GM21360 (cell line): Measurements from ENCODE around the gene EPAS1.
"Not testable (repeated sequence)": the region's sequence is repeated elsewhere in the genome, so short reads cannot be mapped to it uniquely, and the experiment has no call there.

ENCODE experiments used
- ATAC-seq: cut with Tn5 transposase; IDR thresholded peaks from one replicate; pipeline ENCODE4 v1.9.1; 2021; ENCODE audit warnings: mild to moderate bottlenecking, moderate library complexity; ENCODE audit not compliant: unreplicated experiment

EPAS1 gene

GRCh38 chr2:46381263-46381849, 84.1 kb downstream of the EPAS1 start:
- ATAC-seq = no peak

GRCh38 chr2:46381871-46382270, 84.7 kb downstream of the EPAS1 start:
- ATAC-seq = no peak

DNA sequence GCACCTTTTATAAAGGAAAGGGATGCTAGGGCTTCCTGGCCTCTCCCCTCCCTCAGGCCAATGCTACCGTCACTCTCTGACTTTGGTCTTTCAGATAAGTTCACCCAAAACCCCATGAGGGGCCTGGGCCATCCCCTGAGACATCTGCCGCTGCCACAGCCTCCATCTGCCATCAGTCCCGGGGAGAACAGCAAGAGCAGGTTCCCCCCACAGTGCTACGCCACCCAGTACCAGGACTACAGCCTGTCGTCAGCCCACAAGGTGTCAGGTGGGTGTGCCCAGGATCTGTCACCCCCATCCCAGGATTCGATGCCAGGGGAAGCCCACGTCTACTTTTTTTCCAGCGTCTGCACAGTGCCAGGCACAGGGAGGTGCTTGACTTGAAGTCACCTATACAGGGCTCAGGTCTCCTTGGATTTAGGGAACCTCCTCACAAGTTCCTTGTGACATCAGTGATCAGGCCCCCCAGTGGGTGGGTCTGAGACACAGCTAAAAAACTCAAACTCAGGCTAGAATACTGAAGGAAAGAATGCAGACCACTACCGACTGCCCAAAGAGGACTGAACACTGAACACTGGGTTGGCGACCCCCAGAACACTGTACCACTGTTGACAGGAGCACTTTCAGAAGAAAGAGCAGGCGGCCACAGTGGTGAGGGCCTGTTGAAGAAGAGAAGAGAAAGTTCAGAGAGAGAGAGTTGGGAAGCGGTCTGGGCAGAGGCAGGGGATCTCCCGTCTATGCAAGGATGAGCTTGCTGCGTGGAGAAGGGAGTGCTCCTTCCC, 85.3 kb downstream of the EPAS1 start:
- no peak for ATAC-seq

- no peak for ATAC-seq
These were observed 85.8 kb downstream of the EPAS1 start for GRCh38 chr2:46383113-46383395.

DNA sequence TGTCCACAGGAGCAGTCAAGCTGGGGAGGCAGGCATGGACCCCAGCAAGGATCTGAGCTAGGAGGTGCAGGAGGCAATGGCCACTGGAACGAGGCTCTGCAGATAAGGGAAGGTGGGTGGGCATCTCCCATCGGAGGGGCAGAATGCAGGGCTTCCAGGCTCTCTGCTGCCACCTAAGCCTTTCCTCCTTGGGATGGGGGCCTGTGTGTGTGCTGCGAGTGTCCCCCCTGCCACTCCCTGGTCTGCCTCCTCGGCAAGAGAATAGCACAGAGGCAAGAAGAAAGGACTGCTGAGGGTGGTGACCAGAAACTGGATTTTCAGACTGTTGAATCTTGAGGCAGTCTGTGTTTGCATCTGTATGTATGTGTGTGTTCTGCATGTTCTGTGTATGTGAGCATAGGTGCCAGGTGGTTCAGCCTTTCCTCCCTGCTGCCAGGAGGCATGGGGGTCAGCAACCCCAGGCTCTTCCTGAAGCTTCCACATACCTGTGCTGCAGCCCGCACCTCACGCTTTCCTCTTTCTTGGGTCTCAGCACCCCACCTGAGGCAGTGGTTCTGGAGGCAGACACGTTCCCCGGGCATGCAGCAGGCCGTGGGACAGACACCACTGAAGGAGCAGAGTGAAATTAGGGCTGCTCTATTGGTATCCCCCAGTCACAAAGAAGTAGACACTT, 86.7 kb downstream of the EPAS1 start:
- no peak for ATAC-seq

GRCh38 chr2:46384457-46384815, 87.2 kb downstream of the EPAS1 start:
- no peak for ATAC-seq

DNA sequence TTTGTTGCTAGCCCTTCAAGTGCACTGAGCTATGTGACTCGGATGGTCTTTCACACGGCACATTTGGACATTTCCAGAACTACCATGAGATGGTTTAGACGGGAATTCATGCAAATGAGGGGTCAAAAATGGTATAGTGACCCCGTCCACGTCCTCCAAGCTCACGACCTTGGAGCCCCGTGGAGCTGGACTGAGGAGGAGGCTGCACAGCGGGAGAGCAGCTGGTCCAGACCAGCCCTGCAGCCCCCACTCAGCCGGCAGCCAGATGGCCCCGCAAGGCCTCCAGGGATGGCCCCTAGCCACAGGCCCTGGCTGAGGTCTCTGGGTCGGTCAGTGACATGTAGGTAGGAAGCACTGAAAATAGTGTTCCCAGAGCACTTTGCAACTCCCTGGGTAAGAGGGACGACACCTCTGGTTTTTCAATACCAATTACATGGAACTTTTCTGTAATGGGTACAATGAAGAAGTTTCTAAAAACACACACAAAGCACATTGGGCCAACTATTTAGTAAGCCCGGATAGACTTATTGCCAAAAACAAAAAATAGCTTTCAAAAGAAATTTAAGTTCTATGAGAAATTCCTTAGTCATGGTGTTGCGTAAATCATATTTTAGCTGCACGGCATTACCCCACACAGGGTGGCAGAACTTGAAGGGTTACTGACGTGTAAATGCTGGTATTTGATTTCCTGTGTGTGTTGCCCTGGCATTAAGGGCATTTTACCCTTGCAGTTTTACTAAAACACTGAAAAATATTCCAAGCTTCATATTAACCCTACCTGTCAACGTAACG, 88.8 kb downstream of the EPAS1 start:
- no peak for ATAC-seq

GRCh38 chr2:46386763-46387162, 89.6 kb downstream of the EPAS1 start:
- no peak for ATAC-seq

GRCh38 chr2:46387292-46387691, 90.1 kb downstream of the EPAS1 start:
- ATAC-seq = no peak

DNA sequence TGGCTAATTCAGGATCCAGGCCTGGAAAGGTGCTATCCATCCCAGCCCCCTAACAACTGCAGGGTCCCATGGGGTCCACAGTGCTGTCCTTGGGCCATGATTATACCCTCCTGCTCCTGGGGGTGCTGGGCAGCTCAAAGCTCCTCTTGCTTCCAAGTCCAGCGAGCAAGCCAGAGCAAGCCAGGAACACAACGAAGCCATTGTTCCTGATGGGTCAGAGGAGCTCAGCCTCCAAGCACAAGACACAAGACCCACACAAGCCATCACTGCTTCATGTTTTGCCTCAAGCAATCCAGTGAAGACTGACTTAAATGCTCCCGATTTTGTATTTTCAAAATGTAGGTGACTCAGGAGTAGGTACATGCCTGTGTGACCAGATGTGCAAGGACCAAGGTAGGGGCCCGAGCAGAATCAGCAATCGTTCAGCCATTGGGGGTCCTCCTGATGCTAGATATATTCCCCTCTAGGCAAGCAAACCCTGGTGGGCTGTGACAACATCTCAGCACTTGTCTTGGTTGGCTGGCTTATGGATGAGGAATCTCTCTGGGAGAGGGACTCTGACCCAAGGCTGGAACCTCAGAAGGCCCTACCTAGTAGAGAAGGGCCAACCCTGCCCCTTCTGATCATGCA, 90.8 kb downstream of the EPAS1 start:
- no peak for ATAC-seq

- no peak for ATAC-seq
These were observed 91.7 kb downstream of the EPAS1 start for GRCh38 chr2:46388881-46389280.

GRCh38 chr2:46389417-46389916, 92.3 kb downstream of the EPAS1 start:
- ATAC-seq = no peak

- no peak for ATAC-seq
These were observed 92.8 kb downstream of the EPAS1 start for GRCh38 chr2:46390036-46390435.

DNA sequence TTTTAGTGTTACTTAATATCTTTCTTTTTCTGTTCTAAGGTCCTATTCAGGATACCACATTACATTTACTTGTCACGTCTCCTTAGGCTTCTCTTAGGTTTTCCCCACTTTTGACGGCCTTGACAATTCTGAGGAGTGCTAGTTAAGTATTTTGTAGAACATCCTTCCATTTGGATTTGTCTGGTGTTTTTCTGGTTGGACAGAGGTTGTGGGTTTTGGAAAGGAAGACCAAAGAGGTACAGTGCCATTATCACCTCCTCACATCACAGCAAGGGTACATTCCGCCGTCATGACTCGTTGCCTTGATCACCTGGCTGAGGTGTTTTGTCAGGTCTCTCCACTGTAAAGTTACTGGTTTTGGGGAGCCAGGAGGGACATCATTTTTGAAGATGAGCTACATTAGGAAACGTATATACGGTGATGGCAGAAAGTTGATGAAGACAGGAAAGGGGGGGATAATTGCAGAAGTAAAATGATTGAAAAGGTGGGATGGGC, 93.7 kb downstream of the EPAS1 start:
- ATAC-seq = no peak

DNA sequence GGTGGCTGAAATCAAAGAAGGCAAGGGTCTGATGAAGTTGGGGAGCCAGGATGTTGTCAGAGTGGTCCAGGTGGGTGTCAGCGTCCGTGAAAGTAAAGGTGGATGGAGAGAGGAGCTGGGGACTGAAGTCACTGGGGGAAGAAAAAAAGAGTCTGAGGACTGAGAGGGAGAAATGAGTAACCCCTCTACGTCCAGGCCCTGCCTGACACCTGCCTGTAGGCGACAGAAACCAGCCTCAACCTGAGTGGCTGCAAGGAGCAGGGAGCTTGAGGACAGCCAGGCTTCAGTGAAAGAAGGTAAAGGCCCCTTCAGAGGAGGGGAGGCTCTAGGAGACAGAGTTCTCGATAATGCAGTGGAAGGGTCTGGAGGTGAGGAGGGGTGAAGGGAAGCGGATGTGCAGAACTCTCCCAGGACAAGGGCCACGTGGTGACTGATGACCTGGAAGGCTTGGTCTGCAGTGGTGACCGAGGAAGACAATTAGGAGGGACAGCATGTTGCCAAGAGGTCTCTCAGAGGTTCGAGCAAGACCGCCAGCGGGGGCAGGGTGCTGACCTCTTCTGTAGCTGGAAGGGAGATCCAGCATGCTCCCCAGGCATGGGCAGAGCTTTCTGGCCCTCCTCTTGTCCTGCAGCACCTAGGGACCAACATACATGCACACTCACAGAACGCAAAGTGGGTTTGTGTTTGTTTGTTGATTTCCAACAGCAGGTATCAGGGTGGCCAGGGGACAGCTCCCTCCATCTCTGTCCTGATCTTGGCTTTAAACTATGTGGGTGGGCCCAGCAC, 95.5 kb downstream of the EPAS1 start:
- ATAC-seq = no peak

- no peak for ATAC-seq
These were observed 96.2 kb downstream of the EPAS1 start for GRCh38 chr2:46393347-46393820.

DNA sequence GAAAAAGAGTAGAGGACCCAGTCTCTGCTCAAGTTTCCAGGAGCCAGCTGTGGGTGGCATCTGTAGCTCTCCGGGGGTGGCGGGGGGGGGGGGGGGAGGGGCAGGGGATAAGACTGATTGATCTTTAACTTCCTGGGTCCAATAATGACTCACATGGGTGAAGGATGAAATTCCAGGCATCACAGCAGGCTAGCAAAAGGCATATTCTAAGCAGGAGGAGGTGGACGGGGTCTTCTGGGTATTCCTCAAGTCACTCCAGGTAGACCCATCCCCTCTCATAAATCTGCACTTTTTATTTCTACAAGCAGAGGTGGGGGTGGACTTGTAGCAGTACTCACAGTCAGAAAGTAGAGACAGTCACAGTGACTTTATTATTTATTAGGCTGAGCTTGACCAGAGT, 96.7 kb downstream of the EPAS1 start:
- no peak for ATAC-seq

GRCh38 chr2:46394649-46395510, 97.7 kb downstream of the EPAS1 start:
- no peak for ATAC-seq

- not testable (repeated sequence) for ATAC-seq
These were observed 98.5 kb downstream of the EPAS1 start for GRCh38 chr2:46395730-46396129.
